ENCODE data around the gene LTBP2.

Gene LTBP2

DNA sequence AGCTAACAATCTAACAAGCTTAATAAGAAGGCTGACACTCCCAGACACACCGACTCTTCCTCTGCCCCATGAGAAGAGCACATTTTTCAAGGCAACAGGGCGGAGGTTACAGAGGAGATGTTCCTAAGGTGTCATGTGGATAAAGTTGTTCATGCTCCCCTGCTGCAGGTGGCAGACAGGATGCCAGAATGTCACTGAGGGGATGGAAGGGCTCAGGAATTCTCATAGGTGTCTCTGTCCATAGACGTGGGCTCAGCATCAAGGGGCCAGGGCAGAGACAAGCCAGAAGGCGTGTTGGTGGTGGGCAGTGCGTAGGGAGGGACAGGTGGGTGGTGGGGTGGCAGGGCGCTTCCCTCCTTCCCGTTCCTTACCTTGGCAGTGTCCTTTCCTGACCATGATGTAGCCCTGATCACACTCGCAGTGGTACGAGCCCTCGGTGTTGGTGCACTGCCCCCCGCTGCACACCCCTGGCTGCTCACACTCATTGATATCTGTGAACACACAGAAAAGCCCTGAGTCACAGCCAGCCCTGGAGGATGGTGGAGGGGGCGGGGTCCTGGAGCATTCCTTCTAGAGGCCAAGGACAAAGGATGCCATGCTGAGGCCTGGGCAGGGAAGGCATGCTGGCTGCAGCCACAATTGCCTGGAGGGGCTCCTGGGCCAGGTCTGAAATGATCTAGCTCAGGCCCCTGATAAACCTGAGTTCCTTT lies 95.4 kb downstream of the LTBP2 start:
- no peak overlapping the region for H3K4me3 ChIP-seq (ENCODE audit: low read depth in 1 of 2, low read length in 2 of 2)
- H3K9ac ChIP-seq (ENCODE audit: low read length) = no peak overlapping the region
- H3K27me3 ChIP-seq (ENCODE audit: control insufficient read depth in 1 of 2, insufficient read depth in 2 of 2, low read length in 2 of 2) = no peaks in the 10 kb centered on the region
- H3K4me1 ChIP-seq (ENCODE audit: insufficient read depth, low read length) = no peaks in the 10 kb centered on the region
- H3K27ac ChIP-seq (ENCODE audit: low read depth, low read length) = no peak overlapping the region
- no peaks in the 10 kb centered on the region for H3K9me3 ChIP-seq (ENCODE audit: low read length)
- no peaks in the 10 kb centered on the region for H3K36me3 ChIP-seq (ENCODE audit: insufficient read depth, low read length)

DNA sequence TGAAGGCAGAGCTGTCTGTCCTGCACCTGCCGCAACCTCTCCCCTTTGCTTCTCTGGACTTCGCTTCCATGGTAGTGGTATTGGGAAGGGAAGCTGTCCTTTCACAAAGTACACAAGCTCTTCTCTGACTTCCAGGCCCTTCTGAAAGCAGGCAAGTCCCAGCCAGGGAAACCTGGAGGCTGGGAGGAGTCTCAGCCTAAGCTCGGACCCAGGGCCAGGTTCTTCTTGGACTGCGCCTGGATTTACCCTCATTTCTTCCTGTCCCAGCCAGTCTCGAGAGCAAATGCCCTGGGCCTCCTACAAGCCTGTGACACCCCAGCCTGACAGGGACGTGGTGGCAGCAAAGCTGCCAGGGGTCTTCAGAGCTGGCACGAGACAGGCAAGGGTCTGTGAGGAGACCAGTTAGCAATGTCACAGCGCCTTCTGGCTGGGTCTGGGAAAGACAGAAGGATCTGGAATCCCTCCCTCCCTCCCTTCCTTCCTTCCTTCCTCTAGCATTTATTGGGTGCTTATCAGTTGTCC lies 96.1 kb downstream of the LTBP2 start:
- Histone ChIP-seq H3K9me3 (ENCODE audit: low read length) (no peaks in the 10 kb centered on the region), H3K4me1 (ENCODE audit: insufficient read depth, low read length) (no peaks in the 10 kb centered on the region), H3K36me3 (ENCODE audit: insufficient read depth, low read length) (no peaks in the 10 kb centered on the region), H3K4me3 (ENCODE audit: low read depth in 1 of 2, low read length in 2 of 2) (no peak overlapping the region), H3K9ac (ENCODE audit: low read length) (no peak overlapping the region), H3K27ac (ENCODE audit: low read depth, low read length) (no peak overlapping the region), H3K27me3 (ENCODE audit: control insufficient read depth in 1 of 2, insufficient read depth in 2 of 2, low read length in 2 of 2) (no peaks in the 10 kb centered on the region)

GRCh38 chr14:74514471-74514941 lies 97.5 kb downstream of the LTBP2 start:
- Histone ChIP-seq H3K27me3 (ENCODE audit: control insufficient read depth in 1 of 2, insufficient read depth in 2 of 2, low read length in 2 of 2) (no peaks in the 10 kb centered on the region), H3K9me3 (ENCODE audit: low read length) (no peaks in the 10 kb centered on the region), H3K9ac (ENCODE audit: low read length) (no peak overlapping the region), H3K4me1 (ENCODE audit: insufficient read depth, low read length) (no peaks in the 10 kb centered on the region), H3K4me3 (ENCODE audit: low read depth in 1 of 2, low read length in 2 of 2) (no peak overlapping the region), H3K36me3 (ENCODE audit: insufficient read depth, low read length) (no peaks in the 10 kb centered on the region), H3K27ac (ENCODE audit: low read depth, low read length) (no peak overlapping the region)

DNA sequence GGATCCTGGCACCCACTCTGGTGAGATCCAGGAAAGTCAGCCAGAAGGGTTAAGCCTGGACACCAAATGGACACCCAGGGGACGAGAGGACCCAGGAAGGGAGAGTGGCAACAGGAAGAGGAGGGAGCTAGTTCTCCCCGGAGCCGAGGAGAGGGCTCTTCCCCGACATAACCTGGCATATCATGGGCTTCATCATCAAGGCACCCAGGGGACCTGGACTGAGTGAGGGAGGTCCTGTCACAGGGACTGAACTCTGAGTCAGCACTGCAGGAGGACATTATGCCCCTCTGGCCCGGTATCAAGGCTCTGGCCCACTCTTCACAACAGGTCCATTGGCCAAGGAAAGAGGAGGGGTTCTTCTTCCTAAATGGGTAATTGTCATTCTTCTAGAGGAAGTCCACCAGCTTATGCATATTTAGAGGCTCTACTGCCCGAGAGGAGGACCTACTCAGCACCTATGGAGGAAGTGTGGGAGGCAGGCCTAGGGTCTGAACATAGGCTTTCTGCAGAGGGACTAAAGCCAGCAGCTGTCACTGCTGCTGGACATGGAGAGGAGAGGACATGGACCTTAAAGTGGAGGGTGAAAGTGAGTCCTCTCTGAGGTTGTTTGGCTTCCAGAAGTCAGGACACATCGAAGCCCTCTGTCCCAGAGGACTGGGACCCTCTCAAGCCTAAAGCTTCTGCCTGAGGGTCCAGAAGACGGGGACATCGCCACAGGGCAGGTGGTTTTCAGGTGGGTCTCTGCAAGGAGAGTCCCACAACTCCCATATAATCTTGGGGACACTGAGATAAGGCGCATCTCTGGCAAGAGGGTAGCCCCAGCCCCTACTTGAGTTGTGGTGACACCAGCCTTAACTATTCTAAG lies 99.8 kb downstream of the LTBP2 start:
- no peaks in the 10 kb centered on the region for H3K36me3 ChIP-seq (ENCODE audit: insufficient read depth, low read length)
- H3K27ac ChIP-seq (ENCODE audit: low read depth, low read length) = no peak overlapping the region
- H3K9ac ChIP-seq (ENCODE audit: low read length) = no peak overlapping the region
- H3K9me3 ChIP-seq (ENCODE audit: low read length) = no peaks in the 10 kb centered on the region
- H3K27me3 ChIP-seq (ENCODE audit: control insufficient read depth in 1 of 2, insufficient read depth in 2 of 2, low read length in 2 of 2) = no peaks in the 10 kb centered on the region
- no peaks in the 10 kb centered on the region for H3K4me1 ChIP-seq (ENCODE audit: insufficient read depth, low read length)
- H3K4me3 ChIP-seq (ENCODE audit: low read depth in 1 of 2, low read length in 2 of 2) = no peak overlapping the region

- Histone ChIP-seq H3K9me3 (ENCODE audit: low read length) (no peaks in the 10 kb centered on the region), H3K36me3 (ENCODE audit: insufficient read depth, low read length) (no peaks in the 10 kb centered on the region), H3K4me1 (ENCODE audit: insufficient read depth, low read length) (no peaks in the 10 kb centered on the region), H3K4me3 (ENCODE audit: low read depth in 1 of 2, low read length in 2 of 2) (no peak overlapping the region), H3K27ac (ENCODE audit: low read depth, low read length) (no peak overlapping the region), H3K9ac (ENCODE audit: low read length) (no peak overlapping the region), H3K27me3 (ENCODE audit: control insufficient read depth in 1 of 2, insufficient read depth in 2 of 2, low read length in 2 of 2) (no peaks in the 10 kb centered on the region)
Measured at GRCh38 chr14:74510959-74511409, 101.1 kb downstream of the LTBP2 start.

GRCh38 chr14:74510223-74510931 lies 101.7 kb downstream of the LTBP2 start:
- Histone ChIP-seq H3K36me3 (ENCODE audit: insufficient read depth, low read length) (no peaks in the 10 kb centered on the region), H3K27ac (ENCODE audit: low read depth, low read length) (no peak overlapping the region), H3K4me3 (ENCODE audit: low read depth in 1 of 2, low read length in 2 of 2) (no peak overlapping the region), H3K4me1 (ENCODE audit: insufficient read depth, low read length) (no peaks in the 10 kb centered on the region), H3K9ac (ENCODE audit: low read length) (no peak overlapping the region), H3K9me3 (ENCODE audit: low read length) (no peaks in the 10 kb centered on the region), H3K27me3 (ENCODE audit: control insufficient read depth in 1 of 2, insufficient read depth in 2 of 2, low read length in 2 of 2) (no peaks in the 10 kb centered on the region)

GRCh38 chr14:74509587-74510222 lies 102.3 kb downstream of the LTBP2 start:
- Histone ChIP-seq H3K27me3 (ENCODE audit: control insufficient read depth in 1 of 2, insufficient read depth in 2 of 2, low read length in 2 of 2) (no peaks in the 10 kb centered on the region), H3K27ac (ENCODE audit: low read depth, low read length) (no peak overlapping the region), H3K4me3 (ENCODE audit: low read depth in 1 of 2, low read length in 2 of 2) (no peak overlapping the region), H3K9me3 (ENCODE audit: low read length) (no peaks in the 10 kb centered on the region), H3K36me3 (ENCODE audit: insufficient read depth, low read length) (no peaks in the 10 kb centered on the region), H3K4me1 (ENCODE audit: insufficient read depth, low read length) (no peaks in the 10 kb centered on the region), H3K9ac (ENCODE audit: low read length) (no peak overlapping the region)

DNA sequence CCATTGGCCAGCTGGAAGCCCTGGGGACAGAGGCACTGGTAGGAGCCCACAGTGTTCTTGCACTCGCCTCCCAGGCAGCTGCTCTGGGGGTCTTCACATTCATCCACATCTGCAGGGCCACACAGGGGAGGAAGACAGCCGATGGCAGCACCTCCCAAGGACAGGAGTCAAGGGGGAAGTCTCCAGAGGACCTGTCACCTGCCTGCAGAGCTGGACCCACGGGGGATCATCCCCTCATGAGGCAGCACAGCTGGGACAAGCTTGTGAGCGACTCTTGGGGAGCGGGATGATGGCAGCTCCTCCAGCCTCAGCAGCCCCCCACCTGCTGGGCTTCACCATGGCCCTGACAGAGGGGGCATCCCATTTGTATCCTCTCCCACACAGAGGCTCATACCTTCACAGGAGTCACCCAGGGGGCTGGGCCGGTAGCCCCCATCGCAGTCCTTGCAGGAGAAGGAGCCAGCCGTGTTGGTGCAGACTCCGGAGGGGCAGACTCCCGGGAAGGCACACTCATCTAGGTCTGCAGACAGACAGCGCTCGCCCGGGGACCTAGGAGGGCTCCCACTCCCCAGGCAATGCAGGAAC lies 103.1 kb downstream of the LTBP2 start:
- H3K36me3 ChIP-seq (ENCODE audit: insufficient read depth, low read length) = no peaks in the 10 kb centered on the region
- H3K27ac ChIP-seq (ENCODE audit: low read depth, low read length) = no peak overlapping the region
- no peaks in the 10 kb centered on the region for H3K27me3 ChIP-seq (ENCODE audit: control insufficient read depth in 1 of 2, insufficient read depth in 2 of 2, low read length in 2 of 2)
- no peak overlapping the region for H3K9ac ChIP-seq (ENCODE audit: low read length)
- no peaks in the 10 kb centered on the region for H3K4me1 ChIP-seq (ENCODE audit: insufficient read depth, low read length)
- no peaks in the 10 kb centered on the region for H3K9me3 ChIP-seq (ENCODE audit: low read length)
- no peak overlapping the region for H3K4me3 ChIP-seq (ENCODE audit: low read depth in 1 of 2, low read length in 2 of 2)

DNA sequence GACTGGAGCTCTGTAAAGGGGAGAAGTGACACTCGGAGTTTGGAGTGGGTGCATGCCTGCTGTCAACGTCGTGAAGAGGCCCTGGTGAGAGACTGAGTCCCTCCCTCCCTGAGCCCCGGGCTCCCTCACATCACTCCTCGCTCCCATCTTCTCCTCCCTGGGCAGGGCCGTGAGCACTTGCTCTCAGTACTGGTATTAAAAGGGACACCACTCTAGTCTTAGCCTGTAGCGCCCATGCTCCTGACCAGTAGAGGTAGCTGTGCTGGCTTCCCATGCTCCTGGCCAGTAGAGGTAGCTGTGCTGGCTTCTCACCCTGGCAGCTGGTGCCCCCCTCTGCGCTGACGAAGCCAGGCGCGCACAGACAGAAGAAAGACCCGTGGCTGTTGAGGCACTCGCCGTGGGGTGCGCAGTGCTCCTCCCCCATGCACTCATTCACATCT lies 103.7 kb downstream of the LTBP2 start:
- no peaks in the 10 kb centered on the region for H3K4me1 ChIP-seq (ENCODE audit: insufficient read depth, low read length)
- no peak overlapping the region for H3K4me3 ChIP-seq (ENCODE audit: low read depth in 1 of 2, low read length in 2 of 2)
- no peaks in the 10 kb centered on the region for H3K9me3 ChIP-seq (ENCODE audit: low read length)
- no peak overlapping the region for H3K27ac ChIP-seq (ENCODE audit: low read depth, low read length)
- no peaks in the 10 kb centered on the region for H3K27me3 ChIP-seq (ENCODE audit: control insufficient read depth in 1 of 2, insufficient read depth in 2 of 2, low read length in 2 of 2)
- H3K9ac ChIP-seq (ENCODE audit: low read length) = no peak overlapping the region
- H3K36me3 ChIP-seq (ENCODE audit: insufficient read depth, low read length) = no peaks in the 10 kb centered on the region

- no peaks in the 10 kb centered on the region for H3K4me1 ChIP-seq (ENCODE audit: insufficient read depth, low read length)
- H3K27ac ChIP-seq (ENCODE audit: low read depth, low read length) = no peak overlapping the region
- H3K9me3 ChIP-seq (ENCODE audit: low read length) = no peaks in the 10 kb centered on the region
- no peak overlapping the region for H3K9ac ChIP-seq (ENCODE audit: low read length)
- H3K36me3 ChIP-seq (ENCODE audit: insufficient read depth, low read length) = no peaks in the 10 kb centered on the region
- H3K4me3 ChIP-seq (ENCODE audit: low read depth in 1 of 2, low read length in 2 of 2) = no peak overlapping the region
- no peaks in the 10 kb centered on the region for H3K27me3 ChIP-seq (ENCODE audit: control insufficient read depth in 1 of 2, insufficient read depth in 2 of 2, low read length in 2 of 2)
Measured at GRCh38 chr14:74507840-74508239, 104.2 kb downstream of the LTBP2 start.

Data from muscle layer of colon (tissue), 2 donors.